ENCODE measurements around the gene ATXN7L1. TPM values are rescaled to one million over a fixed set of nuclear protein-coding genes. Genes with fewer than 3 reads are reported as not detected.

Gene ATXN7L1
- total RNA-seq, 1 donor from 2014 or later = 5.5 TPM

DNA sequence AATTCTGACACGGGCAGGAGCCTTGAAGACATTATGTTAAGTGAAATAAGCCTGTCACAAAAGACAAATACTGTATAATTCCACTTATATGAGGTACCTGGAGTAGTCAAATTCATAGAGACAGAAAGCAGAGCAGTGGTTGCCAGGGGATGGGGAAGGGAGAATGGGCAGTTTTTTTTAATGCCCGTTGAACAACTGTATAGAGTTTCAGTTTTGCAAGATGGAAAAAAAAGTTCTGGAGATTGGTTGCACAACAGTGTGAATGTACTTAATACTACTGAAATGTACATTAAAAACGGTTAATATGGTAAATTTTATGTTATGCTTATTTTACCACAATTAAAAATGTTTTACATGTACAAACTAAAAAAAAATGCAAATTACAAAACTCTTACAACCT is 231.5 kb downstream of the ATXN7L1 start:
- intact Hi-C loops (cut with DNase I) = no loop called here
- DNase-seq (ENCODE audit: low spot score) = no peak

- intact Hi-C loops (cut with DNase I) = no loop called here
- DNase-seq (ENCODE audit: low spot score) = no peak
Observed at GRCh38 chr7:105643851-105644250, 232.5 kb downstream of the ATXN7L1 start.

DNA sequence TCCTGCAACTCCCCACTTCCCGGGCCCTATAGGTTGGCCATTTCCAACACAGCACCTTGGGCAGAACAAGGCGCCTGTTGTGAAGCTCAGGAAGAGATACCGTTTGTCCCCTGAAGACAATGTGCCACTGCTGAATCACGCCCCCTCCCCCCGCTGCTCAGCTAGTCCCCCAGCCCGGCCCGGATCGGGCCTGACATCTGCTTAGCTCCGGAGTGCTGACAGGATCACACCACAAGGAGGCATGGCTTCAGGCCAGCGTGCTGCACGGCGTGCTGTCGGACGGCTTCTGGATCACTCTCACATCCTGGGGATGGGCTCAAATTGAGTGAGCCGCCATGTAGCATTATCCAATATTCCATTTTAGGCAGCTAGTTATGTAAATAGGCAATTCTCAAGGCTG is 233.0 kb downstream of the ATXN7L1 start:
- no peak for DNase-seq (ENCODE audit: low spot score)
- intact Hi-C loops (cut with DNase I) = no loop called here

GRCh38 chr7:105642264-105642663 is 234.1 kb downstream of the ATXN7L1 start:
- intact Hi-C loops (cut with DNase I) = no loop called here
- no peak for DNase-seq (ENCODE audit: low spot score)

DNA sequence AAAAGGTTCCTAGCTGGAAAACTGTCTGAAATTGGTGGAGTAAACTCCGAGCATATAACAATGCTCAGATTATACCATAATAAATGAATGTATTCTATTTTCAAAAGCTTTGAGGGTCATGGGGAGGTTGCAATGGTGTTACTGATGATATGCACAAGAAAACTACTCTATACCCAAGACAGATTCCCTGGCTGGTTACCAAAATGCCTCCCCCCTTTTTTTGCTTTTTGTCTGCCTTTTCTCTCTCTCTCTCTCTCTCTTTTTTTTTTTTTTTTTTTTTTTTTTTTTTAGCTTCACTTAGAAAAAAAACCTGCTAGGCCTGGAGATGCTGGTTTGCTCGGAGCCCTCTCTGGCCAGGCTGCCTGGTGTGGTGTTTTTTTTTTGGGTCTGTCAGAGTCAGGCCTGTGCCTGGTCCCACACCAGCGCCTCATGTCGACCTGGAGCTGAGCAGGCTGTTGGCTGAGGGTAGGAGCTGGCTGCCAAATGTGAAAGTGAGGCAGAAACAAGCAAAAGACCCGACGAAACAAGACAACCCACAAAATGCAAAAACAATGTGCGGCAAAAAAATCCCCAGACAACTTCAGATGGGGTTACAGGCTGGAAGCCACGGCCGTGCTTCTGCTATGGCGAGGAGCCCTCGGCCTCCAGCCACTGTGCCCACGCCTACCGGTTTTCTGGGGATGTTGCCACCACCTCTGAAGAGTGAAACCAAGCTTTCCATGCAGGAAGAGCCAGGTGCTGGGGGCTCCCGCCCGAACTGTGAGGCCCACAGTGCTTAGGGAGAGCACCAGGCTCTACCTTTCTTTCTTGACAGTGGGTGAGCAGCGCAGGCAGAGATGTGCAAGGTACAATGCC is 235.2 kb downstream of the ATXN7L1 start:
- intact Hi-C loops (cut with DNase I) = no loop called here

DNA sequence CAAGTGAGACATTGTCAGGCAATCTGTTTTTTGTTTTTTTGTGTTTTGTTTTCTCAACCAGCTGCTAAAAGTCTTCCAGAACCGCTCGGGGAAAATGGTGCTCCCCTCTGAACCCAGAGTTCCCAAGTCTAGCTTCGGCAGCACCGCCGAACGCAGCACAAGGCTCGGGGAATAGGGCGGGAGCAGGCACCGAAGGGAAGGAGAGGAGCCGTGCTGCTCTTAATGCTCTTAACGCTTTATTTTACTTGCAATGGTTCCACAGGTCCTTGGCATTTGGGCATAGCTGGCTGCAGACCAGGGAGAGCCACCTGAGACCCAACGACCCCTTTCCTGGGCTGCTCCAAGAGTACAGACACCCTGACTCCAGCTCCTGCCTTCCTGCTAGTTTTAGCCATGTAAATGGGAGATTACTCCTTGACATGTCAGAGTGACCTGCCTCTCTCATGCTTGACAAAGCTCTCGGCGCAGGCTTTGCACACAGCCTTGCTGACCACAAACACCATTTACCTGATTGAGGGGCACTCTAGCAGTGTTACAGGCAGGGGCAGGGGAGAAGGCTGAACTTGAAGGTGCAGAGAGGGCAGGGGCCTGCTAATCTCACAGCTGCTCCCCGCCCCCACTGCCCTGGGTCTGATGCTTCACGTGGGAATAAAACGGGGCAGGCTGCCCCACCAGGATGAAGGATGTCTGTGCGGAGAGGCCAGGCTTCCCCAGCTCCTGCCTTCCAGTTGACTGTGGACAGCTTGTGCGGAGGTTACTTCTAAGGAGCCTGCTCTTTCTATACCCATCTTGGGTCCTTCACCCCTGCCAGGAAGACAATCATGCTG is 236.5 kb downstream of the ATXN7L1 start:
- intact Hi-C loops (cut with DNase I) = no loop called here

More for the DNA sequence above, 235.2 kb downstream of the ATXN7L1 start:
- no peak for DNase-seq (ENCODE audit: low spot score)

GRCh38 chr7:105638902-105639495 is 237.4 kb downstream of the ATXN7L1 start:
- intact Hi-C loops (cut with DNase I) = no loop called here
- DNase-seq (ENCODE audit: low spot score) = no peak

More for the DNA sequence above, 236.5 kb downstream of the ATXN7L1 start:
- DNase-seq (ENCODE audit: low spot score) = no peak

- intact Hi-C loops (cut with DNase I) = no loop called here
- DNase-seq (ENCODE audit: low spot score) = no peak
Observed at GRCh38 chr7:105638334-105638733, 238.1 kb downstream of the ATXN7L1 start.

- intact Hi-C loops (cut with DNase I) = no loop called here
Observed at GRCh38 chr7:105637755-105638154, 238.6 kb downstream of the ATXN7L1 start.

GRCh38 chr7:105636982-105637381 is 239.4 kb downstream of the ATXN7L1 start:
- DNase-seq (ENCODE audit: low spot score) = no peak

More at GRCh38 chr7:105637755-105638154, 238.6 kb downstream of the ATXN7L1 start:
- no peak for DNase-seq (ENCODE audit: low spot score)

DNA sequence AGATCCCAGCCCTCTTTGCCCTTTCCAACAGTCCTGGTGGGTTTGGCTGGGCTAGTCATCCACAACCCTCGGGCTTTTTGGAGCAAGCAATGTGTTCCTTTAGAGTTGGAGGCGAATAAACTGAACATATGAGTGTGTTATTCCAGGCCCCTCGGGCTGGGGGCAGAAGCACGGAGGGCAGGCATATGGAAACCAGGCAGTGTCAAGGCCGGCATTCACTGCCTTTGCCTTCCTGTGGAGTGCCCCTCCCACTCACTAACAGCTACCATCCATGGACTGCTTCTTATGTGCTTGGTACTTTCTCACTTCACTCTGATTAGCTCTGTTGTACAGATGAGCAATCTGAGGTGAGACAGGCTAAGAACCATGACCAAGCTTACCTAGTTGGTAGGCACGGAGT is 241.2 kb downstream of the ATXN7L1 start:
- intact Hi-C loops (cut with DNase I) = no loop called here
- DNase-seq (ENCODE audit: low spot score) = no peak

More at GRCh38 chr7:105636982-105637381, 239.4 kb downstream of the ATXN7L1 start:
- intact Hi-C loops (cut with DNase I) = no loop called here

- DNase-seq (ENCODE audit: low spot score) = no peak
Observed at GRCh38 chr7:105625986-105626385, 250.4 kb downstream of the ATXN7L1 start.

DNA sequence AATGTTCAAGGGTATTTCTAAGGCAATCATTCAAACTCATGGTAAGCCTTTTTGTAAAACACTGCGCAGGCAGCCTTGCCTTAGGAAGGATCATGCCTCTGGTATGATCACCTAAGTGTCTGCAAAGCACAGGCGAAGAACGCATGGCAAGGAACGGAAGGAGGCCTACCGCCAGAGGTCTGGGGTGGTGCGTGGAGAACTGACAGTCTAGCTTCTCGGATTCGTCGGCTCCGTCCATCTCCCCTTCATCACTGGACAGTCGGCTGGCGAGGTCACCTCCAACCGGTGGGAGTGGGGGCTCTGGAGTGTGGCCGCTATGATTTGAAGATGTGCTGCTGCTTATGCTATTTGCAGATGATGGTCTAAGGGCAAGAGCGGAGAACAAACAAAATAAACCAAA is 252.5 kb downstream of the ATXN7L1 start:
- intact Hi-C loops (cut with DNase I) = no loop called here
- DNase-seq (ENCODE audit: low spot score) = no peak

More at GRCh38 chr7:105625986-105626385, 250.4 kb downstream of the ATXN7L1 start:
- intact Hi-C loops (cut with DNase I) = no loop called here

GRCh38 chr7:105623378-105623777 is 253.0 kb downstream of the ATXN7L1 start:
- no peak for DNase-seq (ENCODE audit: low spot score)
- intact Hi-C loops (cut with DNase I) = no loop called here

GRCh38 chr7:105622106-105622731 is 254.2 kb downstream of the ATXN7L1 start:
- no peak for DNase-seq (ENCODE audit: low spot score)
- intact Hi-C loops (cut with DNase I) = no loop called here

- DNase-seq (ENCODE audit: low spot score) = no peak
- intact Hi-C loops (cut with DNase I) = no loop called here
Observed at GRCh38 chr7:105621617-105622016, 254.8 kb downstream of the ATXN7L1 start.

- intact Hi-C loops (cut with DNase I) = no loop called here
- DNase-seq (ENCODE audit: low spot score) = no peak
Observed at GRCh38 chr7:105621176-105621575, 255.2 kb downstream of the ATXN7L1 start.

DNA sequence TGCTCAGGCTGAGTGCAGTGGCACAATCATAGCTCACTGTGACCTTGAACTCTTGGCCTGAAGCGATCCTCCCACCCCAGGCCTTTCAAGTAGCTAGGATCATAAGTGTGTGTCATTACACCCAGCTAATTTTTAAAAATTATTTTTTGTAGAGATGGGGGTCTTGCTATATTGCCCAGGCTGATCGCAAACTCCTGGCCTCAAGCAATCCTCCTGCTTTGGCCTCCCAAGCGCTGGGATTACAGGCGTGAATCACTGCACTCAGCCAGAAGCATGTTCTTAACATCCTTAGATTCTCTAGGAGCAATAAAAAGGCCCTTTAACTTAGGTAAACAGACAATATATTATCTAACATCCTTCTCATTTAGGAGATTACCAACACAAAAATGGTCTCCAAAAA is 256.8 kb downstream of the ATXN7L1 start:
- DNase-seq (ENCODE audit: low spot score) = no peak
- intact Hi-C loops (cut with DNase I) = no loop called here

- no peak for DNase-seq (ENCODE audit: low spot score)
- intact Hi-C loops (cut with DNase I) = no loop called here
Observed at GRCh38 chr7:105618016-105618296, 258.4 kb downstream of the ATXN7L1 start.

All from cardiac septum (tissue), 1 donor.